NCI-H82 treated with DMSO at 0.1 percent for 48 hours (cell line): ENCODE measurements around the gene CASR.
"Not testable (repeated sequence)": the region's sequence is repeated elsewhere in the genome, so short reads cannot be mapped to it uniquely, and the experiment has no call there.

Experiments
- DNase-seq: peaks from one replicate; lab custom pipeline; 2025; ENCODE audit not compliant: unreplicated experiment; lab: John Stamatoyannopoulos, UW

CASR gene, protein sequence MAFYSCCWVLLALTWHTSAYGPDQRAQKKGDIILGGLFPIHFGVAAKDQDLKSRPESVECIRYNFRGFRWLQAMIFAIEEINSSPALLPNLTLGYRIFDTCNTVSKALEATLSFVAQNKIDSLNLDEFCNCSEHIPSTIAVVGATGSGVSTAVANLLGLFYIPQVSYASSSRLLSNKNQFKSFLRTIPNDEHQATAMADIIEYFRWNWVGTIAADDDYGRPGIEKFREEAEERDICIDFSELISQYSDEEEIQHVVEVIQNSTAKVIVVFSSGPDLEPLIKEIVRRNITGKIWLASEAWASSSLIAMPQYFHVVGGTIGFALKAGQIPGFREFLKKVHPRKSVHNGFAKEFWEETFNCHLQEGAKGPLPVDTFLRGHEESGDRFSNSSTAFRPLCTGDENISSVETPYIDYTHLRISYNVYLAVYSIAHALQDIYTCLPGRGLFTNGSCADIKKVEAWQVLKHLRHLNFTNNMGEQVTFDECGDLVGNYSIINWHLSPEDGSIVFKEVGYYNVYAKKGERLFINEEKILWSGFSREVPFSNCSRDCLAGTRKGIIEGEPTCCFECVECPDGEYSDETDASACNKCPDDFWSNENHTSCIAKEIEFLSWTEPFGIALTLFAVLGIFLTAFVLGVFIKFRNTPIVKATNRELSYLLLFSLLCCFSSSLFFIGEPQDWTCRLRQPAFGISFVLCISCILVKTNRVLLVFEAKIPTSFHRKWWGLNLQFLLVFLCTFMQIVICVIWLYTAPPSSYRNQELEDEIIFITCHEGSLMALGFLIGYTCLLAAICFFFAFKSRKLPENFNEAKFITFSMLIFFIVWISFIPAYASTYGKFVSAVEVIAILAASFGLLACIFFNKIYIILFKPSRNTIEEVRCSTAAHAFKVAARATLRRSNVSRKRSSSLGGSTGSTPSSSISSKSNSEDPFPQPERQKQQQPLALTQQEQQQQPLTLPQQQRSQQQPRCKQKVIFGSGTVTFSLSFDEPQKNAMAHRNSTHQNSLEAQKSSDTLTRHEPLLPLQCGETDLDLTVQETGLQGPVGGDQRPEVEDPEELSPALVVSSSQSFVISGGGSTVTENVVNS

GRCh38 chr3:122183521-122183892 is at the start of gene CASR:
Gene CASR (plus strand): TSS chr3:122183668. CDS start chr3:122254190, 70,522 bp downstream.
- DNase-seq: no peak

- DNase-seq: no peak
These were observed 37.0 kb upstream of the CASR start for GRCh38 chr3:122146466-122146865.

DNA sequence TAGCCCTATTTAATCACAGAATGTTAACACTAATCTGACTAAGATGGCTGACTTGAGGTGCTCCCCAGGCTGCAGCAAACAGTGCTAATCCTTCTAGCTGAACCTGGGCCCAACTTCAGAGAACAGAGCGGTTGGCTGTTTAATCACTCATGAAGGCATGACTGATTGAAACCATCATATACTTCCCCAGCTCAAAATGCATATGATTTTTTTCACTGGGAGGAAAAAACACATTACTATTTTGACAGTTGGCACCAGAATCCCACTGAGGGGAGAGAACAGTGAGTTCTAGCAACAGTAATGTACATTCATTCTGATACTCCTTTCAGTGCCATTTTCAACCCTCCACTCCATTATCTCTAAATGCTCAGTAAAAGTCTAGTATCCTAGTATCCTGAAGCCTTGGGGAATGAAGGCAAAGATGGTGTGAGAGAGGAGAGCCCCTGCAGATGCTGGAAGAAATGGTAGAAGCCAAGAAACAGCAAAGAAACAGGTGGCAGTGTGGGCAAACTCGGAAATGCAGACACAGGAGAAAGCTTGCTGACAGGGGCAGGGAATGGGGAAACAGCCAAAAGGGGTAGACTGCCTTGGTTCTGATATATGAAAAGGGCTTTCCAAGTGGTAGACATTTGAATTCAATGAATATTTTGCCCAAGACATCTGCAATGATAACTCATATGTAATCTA is 34.4 kb upstream of the CASR start:
- DNase-seq: no peak

GRCh38 chr3:122151480-122151879 is 32.0 kb upstream of the CASR start:
- DNase-seq: no peak

DNA sequence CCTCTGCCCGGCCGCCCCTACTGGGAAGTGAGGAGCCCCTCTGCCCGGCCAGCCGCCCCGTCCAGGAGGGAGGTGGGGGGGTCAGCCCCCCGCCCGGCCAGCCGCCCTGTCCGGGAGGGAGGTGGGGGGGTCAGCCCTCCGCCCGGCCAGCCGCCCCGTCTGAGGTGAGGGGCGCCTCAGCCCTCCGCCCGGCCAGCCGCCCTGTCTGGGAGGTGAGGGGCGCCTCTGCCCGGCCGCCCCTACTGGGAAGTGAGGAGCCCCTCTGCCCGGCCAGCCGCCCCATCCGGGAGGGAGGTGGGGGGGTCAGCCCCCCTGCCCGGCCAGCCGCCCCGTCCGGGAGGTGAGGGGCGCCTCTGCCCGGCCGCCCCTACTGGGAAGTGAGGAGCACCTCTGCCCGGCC is 18.5 kb upstream of the CASR start:
- DNase-seq: not testable (repeated sequence)

GRCh38 chr3:122167630-122168029 is 15.8 kb upstream of the CASR start:
- DNase-seq: no peak

- no peak for DNase-seq
These were observed 15.4 kb upstream of the CASR start for GRCh38 chr3:122168044-122168443.

DNA sequence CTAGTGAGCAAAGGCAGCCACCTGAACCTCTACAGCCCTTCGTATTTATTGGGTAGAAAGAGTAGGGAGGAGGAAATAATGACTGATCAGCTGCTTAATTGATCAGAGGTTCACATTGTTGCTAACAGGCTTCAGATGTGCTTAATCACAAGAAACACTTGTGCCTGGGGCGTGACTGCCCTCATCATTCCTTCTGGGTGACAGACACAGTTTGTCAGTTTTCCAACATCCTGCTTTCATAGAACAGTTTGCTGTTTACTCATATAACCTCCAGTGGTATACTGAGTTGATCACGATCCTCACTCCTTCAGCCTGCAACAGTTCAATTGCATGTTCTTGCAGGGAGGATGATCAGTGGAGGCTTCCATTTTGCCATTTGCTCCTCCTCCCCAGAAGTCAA is 13.6 kb upstream of the CASR start:
- DNase-seq: no peak

- not testable (repeated sequence) for DNase-seq
These were observed 12.1 kb upstream of the CASR start for GRCh38 chr3:122171361-122171760.

GRCh38 chr3:122178711-122179110 is 4.8 kb upstream of the CASR start:
- no peak for DNase-seq

DNA sequence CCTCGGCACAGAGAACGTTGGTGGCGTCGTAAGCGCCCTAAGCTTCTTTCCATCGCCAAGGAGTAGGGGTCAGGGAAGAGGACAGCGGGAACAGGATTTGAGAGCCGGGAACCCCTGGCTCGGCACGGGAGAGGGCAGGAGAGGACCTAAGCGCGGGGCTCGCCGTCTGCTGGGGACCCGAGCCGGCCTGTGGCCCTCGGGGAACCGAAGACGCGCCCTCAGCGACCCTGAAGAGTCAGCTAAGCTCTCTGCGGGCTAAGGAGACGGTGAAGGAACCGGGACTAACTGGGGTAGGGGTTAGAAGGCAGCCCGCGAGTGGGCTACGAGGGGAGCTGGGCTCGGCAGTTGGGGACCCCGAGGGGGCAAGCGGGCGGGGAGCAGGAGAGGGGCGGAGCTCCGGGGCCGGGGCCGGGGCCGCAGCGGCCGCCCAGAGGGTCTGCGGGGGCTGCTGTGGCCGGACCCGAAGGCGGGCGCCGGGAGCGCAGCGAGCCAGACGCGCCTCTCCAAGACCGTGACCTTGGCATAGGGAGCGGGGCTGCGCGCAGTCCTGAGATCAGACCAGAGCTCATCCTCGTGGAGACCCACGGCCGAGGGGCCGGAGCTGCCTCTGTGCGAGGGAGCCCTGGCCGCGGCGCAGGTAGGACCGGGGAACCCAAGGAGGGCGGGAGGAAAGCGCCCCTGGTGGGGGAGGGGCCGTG is 574 bp downstream of the CASR start:
- DNase-seq: no peak

GRCh38 chr3:122184591-122184929 is 1.1 kb downstream of the CASR start:
- DNase-seq: no peak

DNA sequence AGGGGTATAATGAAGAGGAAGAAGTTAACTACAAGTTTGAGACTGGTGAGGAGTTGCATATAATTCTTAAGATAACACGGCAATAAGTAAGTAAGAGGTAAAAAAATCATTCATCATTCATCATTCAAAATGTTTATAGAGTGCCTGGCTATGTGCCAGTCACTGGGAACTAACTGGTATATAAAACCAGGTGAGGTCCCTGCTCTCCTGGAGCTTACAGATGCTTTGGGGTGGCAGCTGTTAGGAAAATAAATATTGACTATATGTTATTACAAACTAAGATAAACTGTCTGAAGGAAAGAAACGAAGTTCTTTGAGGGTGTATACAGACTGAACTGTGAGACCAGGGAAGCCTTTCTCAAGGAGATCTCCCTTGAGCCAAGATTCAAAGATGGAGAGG is 2.9 kb downstream of the CASR start:
- DNase-seq: no peak

DNA sequence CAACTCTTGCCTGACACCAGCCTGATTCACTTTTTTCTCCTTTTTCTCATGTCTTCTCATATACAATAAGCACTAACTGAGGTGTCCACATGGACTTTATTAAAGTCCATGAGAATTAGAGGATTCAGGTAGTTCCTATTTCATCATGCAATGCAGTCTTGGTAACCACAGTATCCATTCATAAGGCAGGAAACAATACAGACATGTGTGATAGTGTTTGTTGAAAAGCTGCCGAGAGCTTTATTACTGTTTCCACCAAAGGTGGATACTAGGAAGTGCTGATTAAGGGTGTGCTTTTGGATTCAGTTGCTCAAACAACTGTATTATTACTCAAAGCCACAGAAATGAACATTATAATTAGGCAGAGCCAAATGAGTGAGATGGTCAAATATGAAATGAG is 5.3 kb downstream of the CASR start:
- no peak for DNase-seq

- DNase-seq: no peak
These were observed 5.9 kb downstream of the CASR start for GRCh38 chr3:122189357-122189756.

DNA sequence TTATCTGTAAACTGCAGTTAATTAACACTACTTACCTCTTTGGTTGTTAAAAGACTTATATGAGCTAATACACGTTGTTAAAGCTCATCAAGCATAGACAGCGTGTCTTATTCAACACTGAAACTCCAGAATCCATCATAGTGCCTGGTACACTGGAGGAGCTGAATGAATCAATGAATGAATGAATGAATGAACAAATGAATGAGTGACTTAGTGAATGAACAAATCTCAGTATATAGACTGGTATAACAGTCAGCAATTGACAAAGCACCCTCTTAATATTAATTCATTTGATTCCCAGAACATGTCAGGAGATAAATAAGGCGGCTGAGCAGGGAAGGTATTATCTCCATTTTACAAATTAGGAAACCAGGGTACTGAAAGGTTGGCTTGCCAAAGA is 7.1 kb downstream of the CASR start:
- no peak for DNase-seq

GRCh38 chr3:122198966-122199365 is 15.5 kb downstream of the CASR start:
- DNase-seq: no peak

- DNase-seq: no peak
These were observed 16.1 kb downstream of the CASR start for GRCh38 chr3:122199552-122199951.

DNA sequence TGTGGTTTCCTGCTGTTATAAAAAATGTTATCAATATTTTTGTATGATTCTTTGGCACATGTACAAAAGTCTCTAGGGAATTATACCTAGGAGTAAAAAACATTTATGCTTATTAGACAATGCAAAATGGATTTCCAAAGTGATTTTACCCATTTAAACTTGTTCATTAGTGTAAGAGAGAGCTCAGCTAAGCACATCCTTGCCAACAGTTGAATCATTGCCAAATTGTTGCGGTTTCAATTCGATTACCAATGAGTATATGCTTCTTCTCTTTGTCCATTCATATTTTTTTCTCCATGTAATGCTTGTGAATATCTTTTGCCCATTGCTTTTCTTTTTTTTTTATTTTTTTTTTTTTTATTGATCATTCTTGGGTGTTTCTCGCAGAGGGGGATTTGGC is 17.2 kb downstream of the CASR start:
- no peak for DNase-seq

- not testable (repeated sequence) for DNase-seq
These were observed 18.0 kb downstream of the CASR start for GRCh38 chr3:122201476-122201875.

- no peak for DNase-seq
These were observed 25.1 kb downstream of the CASR start for GRCh38 chr3:122208579-122208978.
